Activated CD4-positive, alpha-beta T cell treated with anti-CD3 and anti-CD28 coated beads for 4 hours (primary cell): ENCODE measurements around the gene ARFIP1.

Experiments used
- DNase-seq, 2 donors: peaks; one replicate each; pipeline ENCODE4 v3.0.0-alpha.2; 2020

The ARFIP1 gene

GRCh38 chr4:152942346-152942745 is 162.6 kb downstream of the ARFIP1 start:
- DNase-seq: no peak

DNA sequence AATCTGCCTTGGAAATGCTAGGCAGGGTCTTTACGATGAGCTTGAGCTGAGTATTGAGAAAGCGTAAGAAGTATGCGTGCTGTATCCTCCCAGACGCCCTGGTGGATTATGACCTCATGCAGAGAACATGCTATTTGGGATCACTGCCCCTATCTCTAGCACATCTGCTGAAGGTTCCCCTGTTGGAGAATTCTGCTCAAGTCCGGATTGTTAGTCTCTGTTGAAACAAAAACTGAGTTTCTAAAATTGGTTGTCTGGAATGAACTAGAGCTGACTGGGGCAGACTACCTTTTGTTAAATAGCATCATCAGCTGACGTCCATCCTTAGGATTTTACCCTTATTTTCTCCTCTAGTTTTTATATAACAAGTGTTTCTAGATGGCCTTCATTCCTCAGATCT is 163.9 kb downstream of the ARFIP1 start:
- no peak for DNase-seq

GRCh38 chr4:152944666-152945320 is 165.0 kb downstream of the ARFIP1 start:
- DNase-seq: no peak

- no peak for DNase-seq
These were observed 165.9 kb downstream of the ARFIP1 start for GRCh38 chr4:152945639-152946038.

DNA sequence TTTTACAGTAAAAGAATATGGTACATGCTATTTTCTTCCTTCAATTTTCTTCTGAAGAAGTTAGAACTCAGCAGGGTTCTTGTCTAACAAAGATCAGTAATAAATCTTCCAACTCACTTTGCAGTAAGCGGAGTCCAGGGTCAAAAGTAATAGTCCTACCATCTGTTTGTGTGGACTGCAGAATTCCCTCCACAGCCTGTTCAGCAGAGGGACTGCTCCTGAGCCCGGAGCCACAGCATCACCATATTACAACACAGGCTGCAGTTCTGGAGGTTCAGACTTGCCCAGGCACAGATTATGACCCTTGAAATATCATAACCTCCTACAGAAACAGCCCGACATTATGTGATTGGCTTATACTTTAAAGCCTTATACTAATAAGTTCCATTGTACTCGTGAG is 166.7 kb downstream of the ARFIP1 start:
- DNase-seq: no peak

GRCh38 chr4:152947311-152947710 is 167.6 kb downstream of the ARFIP1 start:
- no peak for DNase-seq

DNA sequence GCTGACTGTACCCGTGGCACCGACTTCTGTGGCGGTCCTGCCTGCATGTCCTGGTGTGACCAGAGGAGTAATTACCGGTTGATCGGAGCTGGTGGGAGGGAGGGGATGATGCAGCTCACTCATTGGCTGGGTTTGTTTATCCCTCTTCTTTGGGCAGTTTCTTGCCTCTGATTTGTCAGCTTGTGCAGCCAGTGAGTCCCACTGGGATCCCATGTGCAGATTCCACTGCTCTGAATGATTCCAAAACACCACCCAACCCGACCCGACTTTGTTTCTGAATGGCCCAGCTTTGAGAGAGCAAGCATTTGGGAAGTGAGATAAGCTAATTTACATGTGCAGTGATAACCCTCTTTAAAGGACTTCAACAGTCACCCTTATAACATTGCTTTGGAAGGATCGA is 170.2 kb downstream of the ARFIP1 start:
- DNase-seq: no peak

DNA sequence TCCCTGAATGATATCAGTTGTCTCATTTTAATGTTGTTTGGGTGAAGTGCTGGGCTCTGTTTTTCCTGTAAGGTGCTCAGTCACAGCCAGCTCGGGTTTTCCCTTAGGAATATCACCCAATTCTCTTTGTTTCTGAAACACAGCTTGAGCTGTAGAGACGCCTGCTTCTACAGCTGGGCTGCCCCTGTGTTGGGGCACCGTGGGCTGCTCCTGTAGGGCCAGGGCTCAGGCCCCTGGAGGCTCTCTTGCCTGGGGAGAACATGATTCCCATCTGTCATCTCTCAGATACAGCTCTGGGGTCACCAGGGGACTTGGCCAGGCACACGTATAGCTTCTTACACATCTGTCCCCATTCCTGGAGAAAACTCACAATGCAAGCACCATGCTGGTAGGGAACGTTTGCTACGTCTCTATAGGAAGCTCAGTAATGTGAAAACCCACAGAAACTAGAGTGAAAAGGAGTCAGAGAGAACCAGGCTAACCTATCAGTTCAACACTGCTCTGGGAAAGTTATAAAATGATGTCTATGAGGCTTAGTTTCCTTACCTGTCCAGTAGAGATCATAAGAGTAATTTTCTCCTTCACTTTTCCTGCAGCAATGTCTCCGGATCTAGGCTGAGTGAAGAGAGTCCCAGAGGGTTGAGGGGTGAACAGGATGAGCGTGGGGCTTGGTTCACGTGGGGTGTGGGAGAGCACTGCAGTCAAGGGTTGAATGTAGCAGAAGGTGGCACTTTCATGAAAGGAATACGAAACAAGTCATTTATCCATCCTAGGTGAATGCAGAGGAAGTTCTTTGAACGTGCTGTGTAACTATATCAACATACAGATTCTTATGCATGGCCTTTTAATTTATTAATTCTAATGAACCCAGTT is 170.9 kb downstream of the ARFIP1 start:
- DNase-seq: no peak

- DNase-seq: no peak
These were observed 171.6 kb downstream of the ARFIP1 start for GRCh38 chr4:152951348-152951747.

- no peak for DNase-seq
These were observed 173.8 kb downstream of the ARFIP1 start for GRCh38 chr4:152953514-152953913.

DNA sequence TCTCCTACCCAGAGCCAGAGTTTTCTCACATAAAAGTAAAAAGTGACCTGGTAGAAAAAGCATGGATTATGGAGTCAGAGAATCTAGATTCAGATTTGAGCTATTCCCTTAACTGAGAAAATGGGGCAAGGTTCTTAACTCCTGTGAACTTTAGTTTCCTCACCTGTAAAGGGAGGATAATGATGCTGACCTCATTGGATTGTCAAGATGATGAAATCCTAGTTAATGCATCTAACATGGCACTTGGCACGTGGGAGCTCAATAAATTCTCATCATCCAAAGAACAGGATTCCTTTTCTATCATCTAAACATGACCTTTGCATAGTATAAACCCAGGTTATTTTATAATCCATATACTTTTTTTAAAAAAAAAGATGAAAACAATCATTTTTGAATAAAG is 175.0 kb downstream of the ARFIP1 start:
- no peak for DNase-seq

- DNase-seq: no peak
These were observed 176.4 kb downstream of the ARFIP1 start for GRCh38 chr4:152956147-152956546.

DNA sequence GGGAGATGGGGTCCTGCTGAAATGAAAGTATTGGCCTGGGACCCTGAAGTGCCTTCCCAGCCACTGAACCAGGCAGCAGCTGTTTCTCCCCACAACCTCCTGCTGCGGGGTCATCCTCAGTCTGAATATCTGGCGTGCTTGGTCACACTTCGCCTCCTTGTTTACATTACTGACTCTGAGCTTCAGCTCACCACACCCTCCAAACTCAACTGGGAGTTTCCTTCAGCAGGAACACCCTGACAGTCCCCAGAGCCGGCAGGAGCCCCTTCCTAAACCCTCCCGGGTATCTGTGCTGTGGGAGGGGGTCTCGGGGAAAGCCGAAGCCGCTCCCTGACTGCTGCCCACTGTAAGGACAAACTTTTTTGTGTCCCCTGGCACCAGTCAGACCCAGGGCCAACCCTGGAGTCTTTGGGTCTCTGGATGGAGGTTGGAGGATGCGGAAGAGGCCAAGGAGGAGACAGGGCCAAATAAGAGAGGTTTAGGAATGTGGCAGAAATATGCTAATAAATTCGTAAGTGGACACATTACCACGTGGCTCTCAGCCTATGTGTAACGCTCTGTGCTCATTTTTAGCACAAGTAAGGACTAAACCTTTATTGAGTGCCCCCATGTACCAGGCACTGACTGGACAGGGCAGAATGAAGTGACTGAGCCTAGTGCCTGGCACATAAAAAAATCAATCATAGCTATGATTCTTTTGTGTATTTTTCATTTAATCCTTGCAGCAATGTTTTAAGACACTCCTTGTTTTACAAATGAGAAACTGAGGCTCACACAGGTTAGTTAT is 177.1 kb downstream of the ARFIP1 start:
- DNase-seq: no peak

DNA sequence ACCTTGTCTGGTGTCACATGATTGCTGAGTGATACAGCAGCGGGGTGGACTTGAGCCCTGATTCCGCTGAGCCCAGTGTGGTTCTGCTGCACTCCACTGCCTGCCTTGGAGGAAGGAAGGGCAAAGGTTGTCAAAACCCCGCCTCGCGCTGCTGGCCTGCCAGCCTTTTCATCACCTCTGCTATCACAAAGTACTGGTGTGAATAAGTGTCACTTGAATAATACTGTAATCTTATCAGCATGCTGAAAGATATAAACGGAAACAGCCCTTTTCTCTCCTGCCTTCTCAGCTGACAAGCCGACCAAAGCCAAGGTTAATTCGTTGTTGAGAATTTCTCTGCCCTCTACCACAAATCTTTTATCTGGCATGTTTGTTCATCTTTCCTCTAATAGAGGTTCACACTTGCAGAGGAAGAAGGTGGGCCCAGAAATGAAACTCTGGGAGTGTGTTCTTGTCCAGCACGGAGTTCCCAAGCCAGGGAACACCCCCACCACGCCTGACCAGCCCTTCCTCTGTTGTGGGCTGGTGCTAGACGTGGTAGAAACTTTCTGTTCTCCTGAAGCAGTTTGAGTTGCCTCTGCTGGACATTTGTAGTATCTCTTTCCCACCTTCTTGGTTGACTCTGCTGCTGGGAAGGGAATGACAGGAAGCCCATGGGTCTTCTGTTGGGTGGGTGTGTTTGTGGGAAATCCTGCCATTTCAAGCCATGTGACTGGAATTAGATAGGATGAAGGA is 177.8 kb downstream of the ARFIP1 start:
- DNase-seq: no peak

GRCh38 chr4:152959080-152959479 is 179.3 kb downstream of the ARFIP1 start:
- DNase-seq: no peak

DNA sequence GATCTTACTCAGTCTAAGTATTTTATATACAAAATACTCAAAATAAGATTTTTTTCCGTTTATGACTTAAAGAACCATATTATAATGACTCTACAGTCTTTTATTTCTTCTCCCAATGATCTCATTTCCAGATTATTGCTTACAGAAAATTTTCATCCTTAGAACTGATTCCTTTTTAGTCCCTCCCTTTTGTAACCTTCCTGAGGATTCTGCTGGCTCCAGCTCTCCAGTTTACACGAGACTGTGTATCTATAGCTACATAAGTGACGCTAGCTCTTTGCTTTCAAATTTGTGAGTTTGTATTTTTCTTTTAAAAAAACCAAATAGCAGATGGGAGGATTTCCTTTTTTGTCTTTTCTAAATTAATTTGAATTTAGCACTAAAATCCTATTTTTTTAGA is 180.3 kb downstream of the ARFIP1 start:
- no peak for DNase-seq

DNA sequence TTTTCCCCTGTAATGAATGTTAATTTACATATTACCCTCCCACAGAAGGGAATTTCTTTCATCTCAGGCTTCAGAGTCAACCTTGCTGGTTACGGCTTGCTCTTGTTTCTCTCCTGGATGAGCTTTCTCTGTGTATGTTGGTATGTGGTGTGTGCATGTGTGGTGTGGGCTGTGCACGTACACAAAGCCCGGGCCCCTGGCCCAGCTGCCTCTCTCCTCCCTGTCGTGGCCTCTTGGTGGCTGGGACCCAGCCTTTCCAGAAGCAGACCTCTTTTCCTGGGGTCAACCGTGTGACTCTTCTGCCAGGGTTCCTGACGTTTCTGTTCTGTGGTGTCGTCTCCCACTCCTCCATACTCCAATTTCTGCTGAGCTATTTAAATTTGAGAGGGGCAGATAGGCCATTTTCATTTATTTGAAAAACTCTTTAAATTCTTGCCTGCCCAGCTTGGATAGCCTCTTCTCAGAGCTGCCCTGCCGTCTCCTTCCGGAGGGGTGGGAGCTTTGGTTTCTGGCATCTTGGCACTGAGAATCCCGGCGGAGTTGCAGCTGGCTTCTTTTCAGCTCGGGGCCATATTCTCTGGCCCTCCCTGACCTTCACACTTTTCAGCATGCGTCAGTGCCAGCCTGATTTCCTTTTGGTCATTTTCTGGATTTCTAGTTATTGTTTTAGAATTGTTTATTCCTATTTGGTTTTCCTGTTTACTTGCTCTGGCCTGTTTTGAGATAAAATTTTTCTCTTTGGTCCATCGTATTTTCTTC is 181.4 kb downstream of the ARFIP1 start:
- DNase-seq: no peak

DNA sequence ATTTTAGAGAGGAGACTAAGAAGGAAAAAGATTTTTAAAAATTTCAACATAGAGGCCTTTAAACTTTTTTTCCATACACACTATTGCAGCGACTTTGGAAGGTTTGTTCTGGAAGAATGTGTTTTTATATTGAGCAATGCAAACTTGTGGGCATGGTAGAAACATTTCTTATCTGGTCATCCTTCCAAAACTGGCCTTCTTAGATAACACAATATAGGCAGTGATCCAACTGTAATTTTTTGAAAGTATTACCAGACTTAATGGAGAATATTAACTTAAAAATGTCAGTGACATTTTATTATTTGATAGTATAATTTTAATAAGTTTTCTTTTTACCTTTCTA is 182.0 kb downstream of the ARFIP1 start:
- DNase-seq: no peak
